Esophagus muscularis mucosa (tissue), 4 donors: ENCODE data around the gene NUP98. TPM values are rescaled to one million over a fixed set of nuclear protein-coding genes. Genes with fewer than 3 reads are reported as not detected.

Source experiments
- DNase-seq: peaks from one replicate; pipeline ENCODE4 v3.0.0-alpha.2; 2017; ENCODE audit errors: extremely low spot score
- H3K27ac ChIP-seq, 4 donors: fragments of 200-600 bp; sonication (generic); replicated peaks in 1 of 4; 1 replicate in 3 of 4; 2 replicates in 1 of 4; pipeline ENCODE4 v1.5.1; 2016 to 2019; ENCODE audit warnings: mild to moderate bottlenecking in 1 of 4
- H3K27me3 ChIP-seq, 4 donors: fragments of 200-600 bp; sonication (generic); one replicate each; pipeline versions ENCODE4 v1.5.1 to v1.6.0; 2016 to 2019
- H3K36me3 ChIP-seq, 4 donors: fragments of 200-600 bp; sonication (generic); one replicate each; pipeline ENCODE4 v1.5.1; 2016 to 2019
- H3K4me1 ChIP-seq, 4 donors: fragments of 200-600 bp; sonication (generic); one replicate each; pipeline ENCODE4 v1.5.1; 2016 to 2019
- H3K4me3 ChIP-seq, 4 donors: fragments of 200-600 bp; sonication (generic); 1 replicate in 2 of 4; 2 replicates in 2 of 4; pipeline ENCODE4 v1.5.1; 2016 to 2019; ENCODE audit warnings: mild to moderate bottlenecking in 4 of 4, moderate library complexity in 1 of 4
- H3K9me3 ChIP-seq, 4 donors: fragments of 200-600 bp; sonication (generic); 1 replicate in 3 of 4; 2 replicates in 1 of 4; pipeline ENCODE4 v1.5.1; 2016 to 2019
- EP300 ChIP-seq: sonication (generic); formaldehyde crosslinking; IDR thresholded peaks from one replicate; pipeline ENCODE4 v1.6.1; 2017; ENCODE audit warnings: antibody characterized with exemption
- POLR2A ChIP-seq: fragments of 450-650 bp; IDR thresholded peaks from one replicate; pipeline ENCODE4 v1.6.1; 2017; ENCODE audit warnings: antibody characterized with exemption, moderate library complexity, mild to moderate bottlenecking, low read depth
- POLR2AphosphoS5 ChIP-seq, 2 donors: sonication (generic); formaldehyde crosslinking; IDR thresholded peaks; one replicate each; pipeline ENCODE4 v1.6.1; 2017; ENCODE audit warnings: antibody characterized with exemption in 2 of 2
- WGBS: methylation state at CpG from one replicate; pipeline ENCODE4 v1.1.5; 2018; 5-methylcytosine and 5-hydroxymethylcytosine counted together
- intact Hi-C: fragments of 100-400 bp; cut with DNase I; formaldehyde crosslinking; loops from one replicate; pipeline ENCODE4 v1.15.1; 2023
- total RNA-seq, 4 donors: library from RNA; depleted of rRNA; stranded (reverse); fragments of >200 nt; gene quantifications; one replicate each; pipeline versions ENCODE4 v1.1.0 to v1.2.1, GENCODE V29; 2016
- TF ChIP-seq, protein P1 (sequence below), 3 experiments: fragments of 200-600 bp in 2 of 3; fragments of 450-650 bp in 1 of 3; sonication (generic) in 2 of 3; IDR thresholded peaks; one replicate each; pipeline ENCODE4 v1.5.1; 2017 to 2019; ENCODE audit warnings: antibody characterized with exemption in 3 of 3, mild to moderate bottlenecking in 2 of 3, moderate library complexity in 1 of 3

The NUP98 gene
- total RNA-seq, 4 donors from 2014 or later: 67.7 to 117 (median 89.8) TPM

DNA sequence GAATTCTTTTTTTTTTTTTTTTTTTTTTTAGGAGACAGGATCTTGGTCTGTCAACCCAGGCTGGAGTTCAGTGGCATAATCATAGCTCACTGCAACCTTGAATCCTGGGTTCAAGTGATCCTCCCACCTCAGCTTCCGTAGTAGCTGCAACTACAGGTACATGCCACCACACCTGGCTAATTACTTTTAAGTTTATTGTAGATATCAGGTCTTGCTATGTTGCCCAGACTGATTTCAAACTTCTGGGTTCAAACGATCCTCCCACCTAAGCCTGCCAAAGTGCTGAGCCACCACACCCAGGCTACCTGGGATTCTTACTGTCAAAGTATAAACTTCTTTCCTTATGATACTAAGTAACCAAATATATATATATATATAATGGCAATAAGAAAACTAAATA, 75.3 kb downstream of the NUP98 start:
- TF ChIP-seq EP300: no peak
- no peak for TF ChIP-seq POLR2A
- no peak for TF ChIP-seq POLR2AphosphoS5 (IDR thresholded peaks at IDR 0.05)
- TF ChIP-seq, protein P1, sequence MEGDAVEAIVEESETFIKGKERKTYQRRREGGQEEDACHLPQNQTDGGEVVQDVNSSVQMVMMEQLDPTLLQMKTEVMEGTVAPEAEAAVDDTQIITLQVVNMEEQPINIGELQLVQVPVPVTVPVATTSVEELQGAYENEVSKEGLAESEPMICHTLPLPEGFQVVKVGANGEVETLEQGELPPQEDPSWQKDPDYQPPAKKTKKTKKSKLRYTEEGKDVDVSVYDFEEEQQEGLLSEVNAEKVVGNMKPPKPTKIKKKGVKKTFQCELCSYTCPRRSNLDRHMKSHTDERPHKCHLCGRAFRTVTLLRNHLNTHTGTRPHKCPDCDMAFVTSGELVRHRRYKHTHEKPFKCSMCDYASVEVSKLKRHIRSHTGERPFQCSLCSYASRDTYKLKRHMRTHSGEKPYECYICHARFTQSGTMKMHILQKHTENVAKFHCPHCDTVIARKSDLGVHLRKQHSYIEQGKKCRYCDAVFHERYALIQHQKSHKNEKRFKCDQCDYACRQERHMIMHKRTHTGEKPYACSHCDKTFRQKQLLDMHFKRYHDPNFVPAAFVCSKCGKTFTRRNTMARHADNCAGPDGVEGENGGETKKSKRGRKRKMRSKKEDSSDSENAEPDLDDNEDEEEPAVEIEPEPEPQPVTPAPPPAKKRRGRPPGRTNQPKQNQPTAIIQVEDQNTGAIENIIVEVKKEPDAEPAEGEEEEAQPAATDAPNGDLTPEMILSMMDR (IDR thresholded peaks at IDR 0.05): no peak
- H3K9me3 ChIP-seq: no peaks in the 10 kb centered on the region
- no peak for DNase-seq
- WGBS: 87% methylated on average over 2 of the region's 2 CpGs
- no peak overlapping the region for H3K4me3 ChIP-seq
- peaks cover 45 to 99% (median 91%) of the 10 kb centered on the region in 4 donors for H3K36me3 ChIP-seq
- intact Hi-C loops: no loop called here
- no peaks in the 10 kb centered on the region for H3K27me3 ChIP-seq
- no peak overlapping the region for H3K27ac ChIP-seq
- no peaks in the 10 kb centered on the region for H3K4me1 ChIP-seq

DNA sequence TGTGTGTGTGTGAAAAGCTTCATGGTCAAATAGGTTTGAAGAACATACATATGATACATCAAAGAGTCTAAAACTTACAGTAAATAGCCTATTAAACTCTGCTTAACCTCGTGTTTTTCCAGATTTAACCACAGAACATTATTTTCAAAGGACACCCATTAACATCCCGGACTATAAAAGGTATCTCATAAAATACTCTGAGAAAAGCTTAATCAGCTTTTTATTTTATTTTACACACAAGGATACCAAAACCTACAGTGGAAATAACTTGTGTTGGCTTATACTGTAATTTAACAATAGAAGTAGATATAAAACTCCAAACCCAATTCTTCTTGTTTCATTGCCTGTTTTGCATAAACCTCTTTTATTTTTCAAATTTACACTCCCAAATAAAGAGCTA, 76.4 kb downstream of the NUP98 start:
- Histone ChIP-seq H3K4me3 (no peak overlapping the region), H3K9me3 (no peaks in the 10 kb centered on the region), H3K36me3 (peaks cover 56 to 99% (median 94%) of the 10 kb centered on the region in 4 donors), H3K4me1 (no peaks in the 10 kb centered on the region), H3K27ac (no peak overlapping the region), H3K27me3 (no peaks in the 10 kb centered on the region)
- DNase-seq: no peak
- WGBS: 92% methylated on average over 2 of the region's 2 CpGs
- TF ChIP-seq, protein P1 (IDR thresholded peaks at IDR 0.05): no peak
- TF ChIP-seq EP300: no peak
- intact Hi-C loops: no loop called here

DNA sequence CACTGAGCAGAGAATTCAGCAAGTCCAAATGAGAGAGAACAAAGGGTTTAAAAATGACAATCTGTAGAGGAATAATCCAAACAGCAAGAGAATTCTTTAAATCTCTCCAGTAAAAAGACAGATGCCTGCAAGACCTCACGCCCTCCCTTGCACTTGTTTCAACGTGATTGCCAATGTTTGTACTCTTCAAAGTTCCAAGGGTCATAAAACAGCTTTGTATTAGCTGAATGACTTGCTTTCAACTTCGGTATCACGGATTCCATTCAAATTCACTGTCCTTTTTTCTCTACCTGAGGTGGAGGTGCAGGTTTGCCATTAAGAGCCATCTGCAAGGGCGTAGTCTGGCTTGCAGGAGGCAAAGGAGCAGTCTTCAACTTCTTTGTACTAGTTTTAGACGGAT, 85.1 kb downstream of the NUP98 start:
- intact Hi-C loops: no loop called here

DNA sequence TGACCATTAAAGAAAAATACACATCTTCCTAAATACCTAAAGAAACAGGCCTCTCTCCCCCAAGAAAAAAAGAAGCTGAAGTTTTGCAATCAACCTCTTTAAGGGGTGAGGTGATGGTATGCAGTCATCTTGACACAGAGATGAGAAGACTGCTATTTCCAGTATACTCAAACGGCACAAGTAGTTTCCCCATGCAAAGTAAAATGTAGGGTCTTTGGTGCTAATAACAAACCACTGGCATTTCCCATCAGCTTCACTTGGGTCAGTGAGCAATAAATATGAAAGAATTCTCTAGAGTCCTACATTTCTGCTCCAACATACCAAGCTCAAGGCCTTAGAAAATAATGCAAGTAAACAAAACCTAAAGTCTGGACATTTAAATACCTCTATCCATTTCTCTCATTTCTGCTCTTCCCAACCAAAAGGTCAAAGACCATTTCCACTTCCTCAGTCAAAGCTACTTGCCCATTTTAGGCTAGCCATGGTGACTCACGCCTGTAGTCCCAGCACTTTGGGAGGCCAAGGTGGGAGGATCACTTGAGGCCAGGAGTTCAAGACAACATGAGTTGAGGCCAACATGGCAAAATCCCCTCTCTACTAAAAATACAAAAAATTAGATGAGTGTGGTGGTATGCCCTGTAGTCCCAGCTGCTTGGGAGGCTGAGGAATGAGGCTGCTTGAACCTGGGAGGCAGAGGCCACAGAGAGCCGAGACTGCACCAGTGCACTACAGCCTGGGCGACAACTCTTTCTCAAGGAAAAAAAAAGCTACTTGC, 86.7 kb downstream of the NUP98 start:
- intact Hi-C loops: no loop called here
- Histone ChIP-seq H3K4me3 (no peak overlapping the region), H3K4me1 (no peaks in the 10 kb centered on the region), H3K36me3 (peaks cover 43 to 92% (median 67%) of the 10 kb centered on the region in 4 donors), H3K9me3 (no peaks in the 10 kb centered on the region), H3K27me3 (no peaks in the 10 kb centered on the region), H3K27ac (no peak overlapping the region)
- 90% methylated on average over 4 of the region's 4 CpGs for WGBS
- DNase-seq: no peak
- TF ChIP-seq EP300 (no peak), POLR2A (no peak), POLR2AphosphoS5 (IDR thresholded peaks at IDR 0.05) (no peak)
- TF ChIP-seq, protein P1 (IDR thresholded peaks at IDR 0.05): no peak

More for the DNA sequence above, 85.1 kb downstream of the NUP98 start:
- Histone ChIP-seq H3K36me3 (peaks cover 51 to 96% (median 74%) of the 10 kb centered on the region in 4 donors), H3K27ac (no peak overlapping the region), H3K4me1 (no peaks in the 10 kb centered on the region), H3K4me3 (no peak overlapping the region), H3K27me3 (no peaks in the 10 kb centered on the region), H3K9me3 (no peaks in the 10 kb centered on the region)
- DNase-seq: no peak
- TF ChIP-seq POLR2AphosphoS5 (IDR thresholded peaks at IDR 0.05) (no peak), EP300 (no peak), POLR2A (no peak)
- TF ChIP-seq, protein P1 (IDR thresholded peaks at IDR 0.05): no peak
- 81% methylated on average over 6 of the region's 6 CpGs for WGBS
